ENCODE results near the gene STC2. TPM values are rescaled to one million over a fixed set of nuclear protein-coding genes. Genes with fewer than 3 reads are reported as not detected.

STC2 gene
- total RNA-seq, 3 donors from 2014 or later (not counting 1 experiment from before 2014, with no cell fraction given) = not detected

GRCh38 chr5:173341961-173342430 lies 13.8 kb upstream of the STC2 start:
- Mint-ChIP-seq H3K9me3 (no peaks in the 10 kb centered on the region), H3K27me3 (ENCODE audit: low read depth in 2 of 2) (peaks cover 0 to 10% of the 10 kb centered on the region in 2 donors), H3K4me3 (no peak overlapping the region), H3K4me1 (no peaks in the 10 kb centered on the region), H3K36me3 (no peaks in the 10 kb centered on the region), H3K27ac (no peak overlapping the region)
- TF ChIP-seq CTCF (IDR thresholded peaks at IDR 0.05) = no peak
- no peak overlapping the region for H3K27ac ChIP-seq (ENCODE audit: low read length)
- H3K4me3 ChIP-seq (ENCODE audit: low read length) = no peak overlapping the region
- ATAC-seq (no peak), DNase-seq (no peak)
- intact Hi-C loops (cut with micrococcal nuclease) = no loop called here
- H3K4me1 ChIP-seq (ENCODE audit: control insufficient read depth, insufficient read depth, low read length) = no peaks in the 10 kb centered on the region
- WGBS (ENCODE audit: insufficient coverage) = 29% methylated on average over 6 of the region's 7 CpGs
- H3K36me3 ChIP-seq (ENCODE audit: control insufficient read depth, insufficient read depth, low read length) = no peaks in the 10 kb centered on the region
- H3K27me3 ChIP-seq (ENCODE audit: control insufficient read depth, insufficient read depth, low read length) = no peaks in the 10 kb centered on the region
- no peaks in the 10 kb centered on the region for H3K9me3 ChIP-seq (ENCODE audit: control insufficient read depth, insufficient read depth, low read length)

GRCh38 chr5:173340984-173341383 lies 12.8 kb upstream of the STC2 start:
- Histone ChIP-seq H3K27ac (ENCODE audit: low read length) (no peak overlapping the region), H3K4me1 (ENCODE audit: control insufficient read depth, insufficient read depth, low read length) (no peaks in the 10 kb centered on the region), H3K36me3 (ENCODE audit: control insufficient read depth, insufficient read depth, low read length) (no peaks in the 10 kb centered on the region), H3K4me3 (ENCODE audit: low read length) (no peak overlapping the region), H3K9me3 (ENCODE audit: control insufficient read depth, insufficient read depth, low read length) (no peaks in the 10 kb centered on the region), H3K27me3 (ENCODE audit: control insufficient read depth, insufficient read depth, low read length) (no peaks in the 10 kb centered on the region)
- H3K4me1 Mint-ChIP-seq = no peaks in the 10 kb centered on the region
- peaks cover 7 to 16% of the 10 kb centered on the region in 2 donors for H3K27me3 Mint-ChIP-seq (ENCODE audit: low read depth in 2 of 2)
- no peak for TF ChIP-seq CTCF (IDR thresholded peaks at IDR 0.05)
- H3K4me3 Mint-ChIP-seq = no peak overlapping the region
- no peaks in the 10 kb centered on the region for H3K36me3 Mint-ChIP-seq
- intact Hi-C loops (cut with micrococcal nuclease) = no loop called here
- no peak overlapping the region for H3K27ac Mint-ChIP-seq
- no peak for DNase-seq
- WGBS (ENCODE audit: insufficient coverage) = 73% methylated on average over 6 of the region's 6 CpGs
- H3K9me3 Mint-ChIP-seq = no peaks in the 10 kb centered on the region
- no peak for ATAC-seq

- ATAC-seq = no peak
- Histone ChIP-seq H3K9me3 (ENCODE audit: control insufficient read depth, insufficient read depth, low read length) (no peaks in the 10 kb centered on the region), H3K27me3 (ENCODE audit: control insufficient read depth, insufficient read depth, low read length) (no peaks in the 10 kb centered on the region), H3K4me1 (ENCODE audit: control insufficient read depth, insufficient read depth, low read length) (no peaks in the 10 kb centered on the region), H3K36me3 (ENCODE audit: control insufficient read depth, insufficient read depth, low read length) (no peaks in the 10 kb centered on the region), H3K27ac (ENCODE audit: low read length) (no peak overlapping the region), H3K4me3 (ENCODE audit: low read length) (no peak overlapping the region)
- no peaks in the 10 kb centered on the region for H3K9me3 Mint-ChIP-seq
- 76% methylated on average over 9 of the region's 9 CpGs for WGBS (ENCODE audit: insufficient coverage)
- DNase-seq = no peak
- TF ChIP-seq CTCF (IDR thresholded peaks at IDR 0.05) = no peak
- intact Hi-C loops (cut with micrococcal nuclease) = no loop called here
- no peaks in the 10 kb centered on the region for H3K36me3 Mint-ChIP-seq
- no peak overlapping the region for H3K27ac Mint-ChIP-seq
- H3K4me1 Mint-ChIP-seq = no peaks in the 10 kb centered on the region
- peaks cover 11 to 18% of the 10 kb centered on the region in 2 donors for H3K27me3 Mint-ChIP-seq (ENCODE audit: low read depth in 2 of 2)
- no peak overlapping the region for H3K4me3 Mint-ChIP-seq
Measured at GRCh38 chr5:173340451-173340850, 12.2 kb upstream of the STC2 start.

- no peak overlapping the region for H3K27ac ChIP-seq (ENCODE audit: low read length)
- no peaks in the 10 kb centered on the region for H3K4me1 ChIP-seq (ENCODE audit: control insufficient read depth, insufficient read depth, low read length)
- peaks cover 2% of the 10 kb centered on the region for H3K27me3 ChIP-seq (ENCODE audit: control insufficient read depth, insufficient read depth, low read length)
- Mint-ChIP-seq H3K27me3 (ENCODE audit: low read depth in 2 of 2) (peaks cover 17 to 19% of the 10 kb centered on the region in 2 donors), H3K36me3 (no peaks in the 10 kb centered on the region), H3K27ac (no peak overlapping the region), H3K4me3 (no peak overlapping the region), H3K4me1 (no peaks in the 10 kb centered on the region), H3K9me3 (no peaks in the 10 kb centered on the region)
- no peak for TF ChIP-seq CTCF (IDR thresholded peaks at IDR 0.05)
- no peaks in the 10 kb centered on the region for H3K9me3 ChIP-seq (ENCODE audit: control insufficient read depth, insufficient read depth, low read length)
- intact Hi-C loops (cut with micrococcal nuclease) = no loop called here
- H3K4me3 ChIP-seq (ENCODE audit: low read length) = no peak overlapping the region
- 91% methylated on average over 11 of the region's 11 CpGs for WGBS (ENCODE audit: insufficient coverage)
- H3K36me3 ChIP-seq (ENCODE audit: control insufficient read depth, insufficient read depth, low read length) = no peaks in the 10 kb centered on the region
- DNase-seq = no peak
- ATAC-seq = no peak
Measured at GRCh38 chr5:173339286-173339685, 11.1 kb upstream of the STC2 start.
